KMS-11 (cell line): Measurements from ENCODE around the gene UBE2D1.

Source experiments
- H2AFZ ChIP-seq: fragments of 200-600 bp; sonication (generic); 2 replicates; pipeline ENCODE4 v1.6.1; 2016; ENCODE audit warnings: antibody characterized with exemption, mixed run types, low read depth
- H3K27ac ChIP-seq: fragments of 200-600 bp; sonication (generic); 2 replicates; pipeline ENCODE4 v1.6.1; 2016; ENCODE audit warnings: mild to moderate bottlenecking, mixed run types
- H3K27me3 ChIP-seq: fragments of 200-600 bp; sonication (generic); 2 replicates; pipeline ENCODE4 v1.6.1; 2017; ENCODE audit warnings: mild to moderate bottlenecking, low read depth, mixed run types, moderate library complexity; ENCODE audit not compliant: insufficient read depth
- H3K36me3 ChIP-seq: fragments of 200-600 bp; sonication (generic); 2 replicates; pipeline ENCODE4 v1.6.1; 2017; ENCODE audit warnings: mild to moderate bottlenecking, mixed run types; ENCODE audit not compliant: insufficient read depth
- H3K4me1 ChIP-seq: fragments of 200-600 bp; sonication (generic); 2 replicates; pipeline ENCODE4 v1.6.1; 2016; ENCODE audit warnings: mild to moderate bottlenecking, low read depth, mixed run types; ENCODE audit not compliant: poor library complexity, severe bottlenecking
- H3K4me2 ChIP-seq: fragments of 200-600 bp; sonication (generic); 2 replicates; pipeline ENCODE4 v1.7.0; 2016; ENCODE audit warnings: mild to moderate bottlenecking, mixed run types
- H3K4me3 ChIP-seq: fragments of 200-600 bp; sonication (generic); IDR thresholded peaks from 2 replicates; pipeline ENCODE4 v1.6.1; 2017; ENCODE audit warnings: low read depth, low read length, mixed read lengths; ENCODE audit not compliant: insufficient read depth
- H3K79me2 ChIP-seq: fragments of 200-600 bp; sonication (generic); 2 replicates; pipeline ENCODE4 v1.6.1; 2016; ENCODE audit warnings: low read depth, mixed run types; ENCODE audit not compliant: insufficient read depth
- H3K9ac ChIP-seq: fragments of 200-600 bp; sonication (generic); 2 replicates; pipeline ENCODE4 v1.6.1; 2016; ENCODE audit warnings: mild to moderate bottlenecking, mixed run types
- H4K20me1 ChIP-seq: fragments of 200-600 bp; sonication (generic); 2 replicates; pipeline ENCODE4 v1.6.1; 2016; ENCODE audit warnings: mild to moderate bottlenecking, mixed run types; ENCODE audit not compliant: insufficient read depth
- TF ChIP-seq, protein P1 (sequence below): fragments of 200-600 bp; sonication (generic); conservative IDR thresholded peaks from 2 replicates; pipeline ENCODE4 v1.6.1; 2017; ENCODE audit warnings: low read depth, mild to moderate bottlenecking, antibody characterized with exemption, low read length, moderate library complexity, mixed read lengths

UBE2D1 gene

DNA sequence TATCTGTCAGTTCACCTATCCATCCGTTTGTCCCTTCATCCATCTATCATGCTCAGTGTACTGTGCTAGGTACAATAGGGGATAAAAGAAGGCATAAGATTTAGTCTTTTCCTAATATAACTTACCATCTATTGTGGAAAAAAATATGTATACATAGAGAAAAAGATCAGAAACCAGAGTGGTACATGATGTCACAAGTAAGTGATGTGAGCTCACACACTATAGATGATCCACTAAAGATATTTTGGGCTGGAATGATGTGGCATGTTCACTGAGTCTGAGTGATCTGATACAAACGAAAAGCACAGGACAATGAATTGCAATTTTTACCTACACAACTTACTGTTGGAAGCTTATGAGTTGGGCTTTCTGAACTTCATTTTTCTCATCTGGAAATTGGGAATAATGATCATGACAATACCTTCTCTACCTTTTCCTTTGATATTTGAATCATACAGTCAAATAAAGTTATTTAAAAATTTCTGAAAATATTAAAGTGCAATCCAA lies 47.7 kb downstream of the UBE2D1 start:
- Histone ChIP-seq H3K9ac (no peak overlapping the region), H3K27ac (no peak overlapping the region), H4K20me1 (no peaks in the 10 kb centered on the region), H2AFZ (no peak overlapping the region), H3K4me2 (no peak overlapping the region), H3K27me3 (no peaks in the 10 kb centered on the region), H3K79me2 (peaks cover 23% of the 10 kb centered on the region), H3K36me3 (no peaks in the 10 kb centered on the region), H3K4me1 (peaks cover 25% of the 10 kb centered on the region), H3K4me3 (no peak overlapping the region)
- TF ChIP-seq, protein P1, sequence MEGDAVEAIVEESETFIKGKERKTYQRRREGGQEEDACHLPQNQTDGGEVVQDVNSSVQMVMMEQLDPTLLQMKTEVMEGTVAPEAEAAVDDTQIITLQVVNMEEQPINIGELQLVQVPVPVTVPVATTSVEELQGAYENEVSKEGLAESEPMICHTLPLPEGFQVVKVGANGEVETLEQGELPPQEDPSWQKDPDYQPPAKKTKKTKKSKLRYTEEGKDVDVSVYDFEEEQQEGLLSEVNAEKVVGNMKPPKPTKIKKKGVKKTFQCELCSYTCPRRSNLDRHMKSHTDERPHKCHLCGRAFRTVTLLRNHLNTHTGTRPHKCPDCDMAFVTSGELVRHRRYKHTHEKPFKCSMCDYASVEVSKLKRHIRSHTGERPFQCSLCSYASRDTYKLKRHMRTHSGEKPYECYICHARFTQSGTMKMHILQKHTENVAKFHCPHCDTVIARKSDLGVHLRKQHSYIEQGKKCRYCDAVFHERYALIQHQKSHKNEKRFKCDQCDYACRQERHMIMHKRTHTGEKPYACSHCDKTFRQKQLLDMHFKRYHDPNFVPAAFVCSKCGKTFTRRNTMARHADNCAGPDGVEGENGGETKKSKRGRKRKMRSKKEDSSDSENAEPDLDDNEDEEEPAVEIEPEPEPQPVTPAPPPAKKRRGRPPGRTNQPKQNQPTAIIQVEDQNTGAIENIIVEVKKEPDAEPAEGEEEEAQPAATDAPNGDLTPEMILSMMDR, result no peak

DNA sequence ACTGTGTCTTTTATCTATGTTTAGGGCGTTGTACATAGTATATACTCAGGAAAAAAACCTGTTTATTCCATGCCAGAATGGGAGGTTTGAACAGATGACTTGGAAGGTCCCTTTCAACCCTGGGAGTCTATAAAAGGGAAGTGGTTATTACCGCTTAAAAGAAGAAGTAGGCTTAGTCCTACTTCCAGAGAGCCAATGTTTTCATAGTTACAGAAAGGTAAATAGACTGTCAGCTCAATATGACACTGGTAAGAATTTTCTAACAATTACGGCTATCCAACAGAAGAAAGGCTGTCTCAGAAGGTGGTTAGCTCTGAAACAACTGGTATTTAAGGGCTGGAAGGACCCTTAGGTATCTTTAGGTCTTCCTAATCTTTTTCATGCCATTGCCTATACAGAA lies 49.3 kb downstream of the UBE2D1 start:
- no peaks in the 10 kb centered on the region for H4K20me1 ChIP-seq
- H3K9ac ChIP-seq, result peak overlapping the region; percentile 86
- no peak overlapping the region for H3K4me3 ChIP-seq
- no peak overlapping the region; the same call in 1 of the 2 replicates for H3K27ac ChIP-seq
- peak overlapping the region; percentile 85 for H2AFZ ChIP-seq
- no peaks in the 10 kb centered on the region for H3K36me3 ChIP-seq
- H3K27me3 ChIP-seq, result no peaks in the 10 kb centered on the region
- H3K79me2 ChIP-seq, result peaks cover 34% of the 10 kb centered on the region
- H3K4me1 ChIP-seq, result peaks cover 26% of the 10 kb centered on the region
- H3K4me2 ChIP-seq, result peak overlapping the region; percentile 88
- TF ChIP-seq, protein P1, result no peak

DNA sequence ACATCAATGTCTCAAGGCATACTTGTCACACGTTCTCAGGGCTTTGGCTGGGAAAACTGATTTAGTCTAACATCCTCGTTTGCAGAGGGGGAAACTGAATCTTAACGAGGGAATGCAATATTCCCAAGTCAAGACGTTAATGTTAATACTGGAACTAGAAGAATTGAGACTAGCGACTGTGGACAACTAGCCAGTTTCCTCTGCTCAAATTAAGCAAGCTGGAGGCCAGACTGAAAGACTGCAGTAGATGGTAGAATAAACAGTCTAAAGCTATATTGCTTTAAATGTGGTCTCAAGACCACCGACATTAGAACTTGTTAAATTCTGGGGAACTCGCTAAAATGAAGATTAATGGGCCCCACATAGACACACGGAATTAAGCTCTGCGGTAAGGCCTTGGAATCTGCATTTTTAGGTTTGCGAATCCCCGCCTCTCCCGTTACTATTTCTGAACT lies 49.8 kb downstream of the UBE2D1 start:
- Histone ChIP-seq H3K36me3 (no peaks in the 10 kb centered on the region), H3K27ac (peak overlapping the region; percentile 61), H3K4me1 (peaks cover 26% of the 10 kb centered on the region), H3K79me2 (peaks cover 34% of the 10 kb centered on the region), H3K4me3 (peak overlapping the region; percentile 5), H3K27me3 (no peaks in the 10 kb centered on the region), H2AFZ (peak overlapping the region; percentile 85), H4K20me1 (no peaks in the 10 kb centered on the region), H3K4me2 (peak overlapping the region; percentile 88), H3K9ac (peak overlapping the region; percentile 86)
- TF ChIP-seq, protein P1, result no peak

DNA sequence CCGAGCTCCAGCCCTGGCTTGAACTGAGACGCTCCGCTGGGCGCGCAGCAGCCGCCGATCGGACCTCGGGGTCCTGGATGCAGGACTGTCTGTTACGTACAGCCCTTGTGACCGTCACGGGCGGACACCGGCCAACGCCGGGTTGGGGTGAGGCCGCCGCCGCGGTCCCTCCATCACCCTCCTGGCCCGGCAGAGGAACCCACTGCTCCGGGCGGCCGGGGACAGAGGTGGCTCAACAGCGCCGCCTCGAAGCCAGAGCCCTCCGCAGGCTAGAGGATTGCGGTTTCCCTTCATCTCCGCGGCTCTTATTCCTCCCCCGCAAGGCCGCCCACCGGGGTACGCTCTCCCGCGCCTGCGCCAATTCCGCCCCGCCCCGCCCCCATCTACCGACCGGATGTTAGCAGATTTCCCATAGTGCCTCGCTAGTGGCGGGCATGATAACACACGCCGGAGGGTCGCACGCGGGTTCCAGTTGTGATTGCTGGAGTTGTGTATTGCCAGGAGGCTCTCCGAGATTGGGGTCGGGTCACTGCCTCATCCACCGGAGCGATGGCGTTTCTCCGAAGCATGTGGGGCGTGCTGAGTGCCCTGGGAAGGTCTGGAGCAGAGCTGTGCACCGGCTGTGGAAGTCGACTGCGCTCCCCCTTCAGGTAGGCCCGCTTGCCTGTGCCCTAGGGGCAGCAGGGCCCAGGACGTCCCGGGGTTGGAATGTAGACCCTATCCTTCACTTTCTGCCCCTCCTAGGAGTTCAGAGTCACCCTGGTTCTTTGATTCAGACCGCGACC lies 50.4 kb downstream of the UBE2D1 start, which contains the start of gene TFAM:
TSS of gene TFAM (plus strand) at position 412 of the 785 bp plus-strand sequence. CDS start at position 550, 138 bp downstream.
- H4K20me1 ChIP-seq, result 0 out of 2 replicates have a peak, but pooled peaks cover 3% of the 10 kb centered on the region
- H3K27me3 ChIP-seq, result no peaks in the 10 kb centered on the region
- H3K4me1 ChIP-seq, result peaks cover 26% of the 10 kb centered on the region
- H3K36me3 ChIP-seq, result no peaks in the 10 kb centered on the region; the same call in 1 of the 2 replicates
- H2AFZ ChIP-seq, result peak within 1 kb of the TSS; percentile 85
- H3K79me2 ChIP-seq, result peaks cover 34% of the 10 kb centered on the region
- H3K4me2 ChIP-seq, result peak within 1 kb of the TSS; percentile 96
- H3K4me3 ChIP-seq, result peak within 1 kb of the TSS; percentile 24
- TF ChIP-seq, protein P1, result no peak
- peak within 1 kb of the TSS; percentile 61 for H3K27ac ChIP-seq
- peak within 1 kb of the TSS; percentile 86 for H3K9ac ChIP-seq
